BJ (cell line): Measurements from ENCODE around the gene ZFX. TPM values are rescaled to one million over a fixed set of nuclear protein-coding genes. Genes with fewer than 3 reads are reported as not detected.

Experiments used
- CTCF ChIA-PET: fragments of 350-600 bp; formaldehyde crosslinking; extraction: SDS; loops from one replicate; lab custom pipeline; 2021; ENCODE audit warnings: antibody characterized with exemption, inconsistent platforms; lab: Yijun Ruan, JAX
- POLR2A ChIA-PET: fragments of 300-600 bp; sonication (Branson Sonifier 250); formaldehyde crosslinking; extraction: SDS; loops from one replicate; lab custom pipeline; 2021; ENCODE audit warnings: antibody characterized with exemption; lab: Charles Lee
- DNase-seq: peaks from one replicate; pipeline ENCODE4 v3.0.0-alpha.2; 2011; ENCODE audit warnings: low read depth
- H3K27me3 ChIP-seq: 2 replicates; pipeline ENCODE4 v1.6.0; 2011; ENCODE audit warnings: low read length; ENCODE audit not compliant: control insufficient read depth, insufficient read depth
- H3K36me3 ChIP-seq: 2 replicates; pipeline ENCODE4 v1.5.1; 2011; ENCODE audit warnings: low read length; ENCODE audit not compliant: control insufficient read depth, insufficient read depth
- H3K4me3 ChIP-seq: 2 replicates; pipeline ENCODE4 v1.5.1; 2011; ENCODE audit warnings: low read depth, mild to moderate bottlenecking, control low read depth, low read length
- CTCF ChIP-seq: IDR thresholded peaks from 2 replicates; pipeline ENCODE4 v1.5.1; 2011; ENCODE audit warnings: low read depth, mild to moderate bottlenecking, control low read depth, inconsistent platforms, low read length, moderate library complexity; ENCODE audit not compliant: insufficient read depth
- polyA plus RNA-seq: library from polyadenylated mRNA; depleted of rRNA; stranded (reverse); fragments of >200 nt; gene quantifications from 2 replicates; pipeline ENCODE4 v1.2.3, GENCODE V29; 2011

The ZFX gene
- polyA plus RNA-seq, 1 experiment: 12.5 TPM

DNA sequence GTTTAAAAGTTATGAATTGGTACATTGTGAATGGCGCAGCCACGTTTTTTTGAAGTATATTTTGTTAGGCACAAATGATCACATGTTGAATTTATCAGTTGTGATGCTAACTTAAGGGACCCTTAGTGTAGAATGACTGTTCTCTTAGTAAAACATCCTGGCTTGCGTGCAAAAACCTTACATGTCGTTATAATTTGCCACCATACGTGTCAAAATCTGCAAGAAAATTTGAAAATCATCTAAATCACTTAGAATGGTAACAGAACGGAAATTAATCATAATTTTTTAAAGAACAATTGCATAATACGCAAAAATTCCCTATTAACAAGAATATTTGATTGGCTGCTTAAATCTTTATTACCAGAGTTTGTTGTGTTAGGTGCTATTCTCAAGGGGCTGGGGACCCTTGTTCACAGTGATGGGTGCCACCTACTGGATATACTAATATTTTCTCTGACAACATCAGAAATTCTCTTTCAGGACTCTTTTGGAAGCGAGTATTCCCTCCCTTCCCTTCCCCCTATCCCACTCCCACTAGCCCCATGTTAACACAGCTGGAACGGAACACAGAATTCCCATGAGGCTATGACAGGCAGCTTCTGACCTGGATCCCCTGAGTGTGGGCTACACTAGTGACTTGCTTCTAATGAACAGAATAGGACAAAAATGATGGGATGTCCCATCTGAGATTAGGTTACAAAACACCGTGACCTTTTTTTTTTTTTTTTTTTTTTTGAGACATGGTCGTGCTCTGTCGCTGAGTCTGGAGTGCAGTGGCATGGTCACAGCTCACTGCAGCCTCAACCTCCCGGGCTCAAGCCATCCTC, 92.5 kb downstream of the ZFX start:
- DNase-seq: no peak
- CTCF ChIA-PET: interaction anchor here (0.8 to 1.8 kb wide), 3 partner anchors 11 to 90 kb away, joined by 3 to 5 read pairs (median 4); no protein-coding TSS in a partner anchor

DNA sequence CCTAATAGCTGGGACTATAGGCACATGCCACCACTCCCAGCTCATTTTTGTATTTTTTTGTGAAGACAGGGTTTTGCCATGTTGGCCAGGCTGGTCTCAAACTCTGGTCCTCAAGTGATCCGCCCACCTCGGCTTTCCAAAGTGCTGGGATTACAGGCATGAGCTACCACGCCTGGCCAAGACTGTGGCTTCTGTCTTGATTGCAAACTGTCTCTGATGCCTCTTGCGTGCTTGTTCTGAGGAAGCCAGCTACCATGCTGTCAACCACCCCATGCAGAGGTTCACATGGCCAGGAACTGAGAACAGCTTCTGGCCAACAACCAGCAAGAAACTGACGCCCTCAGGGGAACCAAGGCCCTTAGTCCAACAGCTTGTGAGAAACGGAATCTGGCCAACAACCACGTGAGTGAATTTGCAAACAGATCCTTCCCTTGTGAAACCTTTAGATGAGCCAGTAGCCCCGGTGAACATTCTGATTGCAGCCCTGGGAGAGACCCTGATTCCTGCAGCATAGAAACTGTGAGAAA, 93.2 kb downstream of the ZFX start:
- TF ChIP-seq CTCF: no peak
- no peak overlapping the region for H3K4me3 ChIP-seq
- DNase-seq: peak; percentile 66
- no peaks in the 10 kb centered on the region for H3K27me3 ChIP-seq
- CTCF ChIA-PET: interaction anchor here (0.6 to 1.8 kb wide), 4 partner anchors 11 to 798 kb away, joined by 3 to 5 read pairs (median 4); no protein-coding TSS in a partner anchor
- POLR2A ChIA-PET: no interaction called here
- no peaks in the 10 kb centered on the region for H3K36me3 ChIP-seq

More for the DNA sequence above, 92.5 kb downstream of the ZFX start:
- POLR2A ChIA-PET: no interaction called here
- no peaks in the 10 kb centered on the region for H3K27me3 ChIP-seq
- H3K4me3 ChIP-seq: no peak overlapping the region
- H3K36me3 ChIP-seq: no peaks in the 10 kb centered on the region
- peak; percentile 20; the same call in 1 of the 2 replicates for TF ChIP-seq CTCF

- Histone ChIP-seq H3K36me3 (no peaks in the 10 kb centered on the region), H3K27me3 (no peaks in the 10 kb centered on the region), H3K4me3 (no peak overlapping the region)
- TF ChIP-seq CTCF: no peak
- DNase-seq: no peak
- ChIA-PET POLR2A (no interaction called here), CTCF (interaction anchor here (0.6 to 1.8 kb wide), 4 partner anchors 12 to 797 kb away, joined by 3 to 5 read pairs (median 4); no protein-coding TSS in a partner anchor)
Measured at GRCh38 chrX:24243188-24243587, 93.7 kb downstream of the ZFX start.

GRCh38 chrX:24243692-24244091, 94.2 kb downstream of the ZFX start:
- ChIA-PET CTCF (interaction anchor here (0.6 to 1.8 kb wide), 2 partner anchors 12 to 838 kb away, joined by 3 to 5 read pairs; no protein-coding TSS in a partner anchor), POLR2A (no interaction called here)
- Histone ChIP-seq H3K36me3 (no peaks in the 10 kb centered on the region), H3K4me3 (no peak overlapping the region), H3K27me3 (no peaks in the 10 kb centered on the region)
- peak; percentile 21 for DNase-seq
- TF ChIP-seq CTCF: no peak

DNA sequence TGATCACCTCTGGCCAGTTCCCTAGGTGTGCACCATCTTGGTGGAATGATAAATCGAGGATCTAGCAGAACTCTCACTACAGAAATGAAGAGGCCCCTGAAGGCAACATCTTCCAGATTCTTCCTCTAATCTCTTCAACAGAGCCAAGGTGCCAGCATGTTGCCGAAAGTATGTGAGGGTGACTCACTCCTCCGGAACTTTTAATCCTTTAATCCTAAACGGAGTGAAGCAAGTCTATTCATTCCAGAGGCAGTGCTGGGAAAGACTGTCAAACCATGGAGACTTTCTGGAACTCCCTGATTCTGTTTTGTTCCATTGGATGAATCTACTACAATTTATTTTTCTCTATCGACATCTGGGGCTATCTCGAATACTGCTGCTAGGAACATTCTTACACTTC, 95.7 kb downstream of the ZFX start:
- CTCF ChIA-PET: interaction anchor here (1.5 kb wide), 1 partner anchor 14 kb away, joined by 4 read pairs; no protein-coding TSS in a partner anchor
- peak; percentile 27 for DNase-seq
- H3K4me3 ChIP-seq: no peak overlapping the region
- no peak for TF ChIP-seq CTCF
- POLR2A ChIA-PET: no interaction called here
- no peaks in the 10 kb centered on the region for H3K36me3 ChIP-seq
- H3K27me3 ChIP-seq: no peaks in the 10 kb centered on the region
